DND-41 (cell line): ENCODE data around the gene IL22RA1.

Source experiments
- CTCF ChIP-seq: IDR thresholded peaks from 2 replicates; pipeline ENCODE4 v1.5.1; 2012; ENCODE audit warnings: borderline replicate concordance, low read length, moderate library complexity, mild to moderate bottlenecking; ENCODE audit not compliant: poor library complexity, severe bottlenecking; ENCODE audit errors: extremely low read depth
- EZH2 ChIP-seq: IDR thresholded peaks from 3 replicates; pipeline ENCODE4 v1.6.1; 2012; ENCODE audit warnings: borderline replicate concordance, low read depth, mild to moderate bottlenecking, moderate library complexity, low read length, inconsistent platforms; ENCODE audit not compliant: severe bottlenecking

- no peak for TF ChIP-seq CTCF
- no peak for TF ChIP-seq EZH2
Measured at GRCh38 chr1:24154215-24154614, 11.3 kb upstream of the IL22RA1 start.
